Bronchial epithelial cell (primary cell): ENCODE results near the gene KLC1. TPM values are rescaled to one million over a fixed set of nuclear protein-coding genes. Genes with fewer than 3 reads are reported as not detected.

Experiments used
- DNase-seq: peaks from one replicate; pipeline ENCODE4 v3.0.0-alpha.2; 2010; ENCODE audit warnings: low read depth
- FAIRE-seq: peaks from 2 replicates; lab custom pipeline; 2011; peaks lifted over from hg19 to GRCh38; lab: Jason Lieb, UNC
- H3K27me3 ChIP-seq: 2 replicates; pipeline ENCODE4 v1.5.1; 2011; ENCODE audit warnings: low read length; ENCODE audit not compliant: control insufficient read depth, insufficient read depth
- H3K36me3 ChIP-seq: 2 replicates; pipeline ENCODE4 v1.5.1; 2011; ENCODE audit warnings: low read length; ENCODE audit not compliant: control insufficient read depth, insufficient read depth
- H3K4me3 ChIP-seq: 2 replicates; pipeline ENCODE4 v1.5.1; 2011; ENCODE audit warnings: mild to moderate bottlenecking, low read depth, low read length, control low read depth
- CTCF ChIP-seq: IDR thresholded peaks from 2 replicates; pipeline ENCODE4 v1.5.1; 2011; ENCODE audit warnings: mild to moderate bottlenecking, moderate library complexity, low read length, control low read depth, inconsistent platforms; ENCODE audit not compliant: insufficient read depth, severe bottlenecking
- total RNA-seq: library from RNA; depleted of rRNA; stranded (reverse); fragments of >200 nt; gene quantifications from 2 replicates; pipeline ENCODE4 v1.2.1, GENCODE V29; 2014

KLC1 gene
- total RNA-seq, 1 donor from 2014 or later: 249 TPM

GRCh38 chr14:103633391-103633790, 4.4 kb downstream of the KLC1 start:
- Histone ChIP-seq H3K36me3 (peaks cover 11% of the 10 kb centered on the region), H3K4me3 (no peak overlapping the region), H3K27me3 (no peaks in the 10 kb centered on the region)
- FAIRE-seq: no peak
- no peak for TF ChIP-seq CTCF
- DNase-seq: no peak

GRCh38 chr14:103634156-103634555, 5.1 kb downstream of the KLC1 start:
- no peak for TF ChIP-seq CTCF
- FAIRE-seq (no peak), DNase-seq (no peak)
- Histone ChIP-seq H3K4me3 (no peak overlapping the region), H3K36me3 (peaks cover 11% of the 10 kb centered on the region), H3K27me3 (no peaks in the 10 kb centered on the region)

DNA sequence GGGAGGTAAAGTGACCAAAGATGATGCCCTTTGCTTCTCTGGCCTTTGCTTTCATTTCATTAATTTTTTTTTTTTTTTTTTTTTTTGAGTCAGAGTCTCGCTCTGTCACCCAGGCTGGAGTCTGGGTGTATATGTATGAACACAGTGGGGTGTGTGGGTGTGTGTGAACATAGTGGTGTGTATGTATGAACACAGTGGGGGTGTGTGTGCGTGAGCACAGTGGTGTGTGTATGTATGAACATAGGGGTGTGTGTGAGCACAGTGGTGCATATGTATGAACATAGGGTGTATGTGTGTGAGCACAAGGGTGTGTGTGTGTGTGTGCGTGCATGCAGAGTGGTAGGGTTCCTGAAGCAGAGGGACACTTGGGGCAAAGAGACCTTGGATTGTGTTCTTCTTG, 9.6 kb downstream of the KLC1 start:
- Histone ChIP-seq H3K27me3 (no peaks in the 10 kb centered on the region), H3K36me3 (peaks cover 7% of the 10 kb centered on the region), H3K4me3 (no peak overlapping the region)
- TF ChIP-seq CTCF: no peak
- no peak for FAIRE-seq
- DNase-seq: no peak

- peak; percentile 54 for DNase-seq
- Histone ChIP-seq H3K4me3 (no peak overlapping the region), H3K27me3 (no peaks in the 10 kb centered on the region), H3K36me3 (peaks cover 6% of the 10 kb centered on the region)
- no peak for TF ChIP-seq CTCF
- no peak for FAIRE-seq
These were observed 12.2 kb downstream of the KLC1 start for GRCh38 chr14:103641161-103641560.

DNA sequence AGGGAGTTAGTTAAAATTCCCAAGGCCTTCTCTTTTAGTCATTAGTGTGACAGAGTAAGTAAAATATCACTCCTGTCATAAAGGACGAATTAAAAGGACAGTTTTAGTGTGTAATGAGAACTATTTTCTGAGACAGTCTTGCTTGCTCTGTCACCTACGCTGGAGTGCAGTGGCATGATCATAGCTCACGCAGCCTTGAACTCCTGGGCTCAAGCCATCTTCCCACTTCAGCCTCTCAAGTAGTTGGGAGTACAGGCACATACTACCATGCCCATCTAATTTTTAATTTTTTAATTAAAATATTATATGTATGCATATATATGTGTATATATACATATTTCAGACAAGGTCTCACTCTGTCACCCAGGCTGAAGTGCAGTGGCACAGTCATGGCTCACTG, 17.2 kb downstream of the KLC1 start:
- Histone ChIP-seq H3K27me3 (no peaks in the 10 kb centered on the region), H3K4me3 (no peak overlapping the region), H3K36me3 (no peaks in the 10 kb centered on the region)
- no peak for TF ChIP-seq CTCF
- DNase-seq (no peak), FAIRE-seq (no peak)

DNA sequence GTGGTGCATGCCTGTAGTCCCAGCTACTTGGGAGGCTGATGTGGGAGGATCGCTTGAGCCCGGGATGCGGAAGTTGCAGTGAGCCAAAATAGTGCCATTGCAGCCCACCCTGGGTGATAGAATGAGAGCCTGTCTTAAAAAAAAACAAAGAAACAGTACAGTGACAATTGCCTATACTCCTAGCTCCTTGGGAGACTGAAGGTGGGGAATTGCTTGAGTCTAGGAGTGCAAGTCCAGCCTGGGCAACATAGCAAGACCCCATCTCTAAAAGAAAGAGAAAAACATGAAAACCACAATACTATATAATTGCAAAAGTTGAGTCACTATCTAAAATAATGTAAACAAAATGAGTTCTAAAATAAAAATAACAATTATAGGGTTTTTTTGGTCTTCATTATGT, 20.0 kb downstream of the KLC1 start:
- H3K4me3 ChIP-seq: no peak overlapping the region
- TF ChIP-seq CTCF: no peak
- H3K36me3 ChIP-seq: peaks cover 6% of the 10 kb centered on the region
- FAIRE-seq: no peak
- DNase-seq: no peak
- H3K27me3 ChIP-seq: no peaks in the 10 kb centered on the region
